GM19463 (cell line): ENCODE data around the gene MFSD12.
A peak's percentile ranks its signal among the peaks of the same experiment; 100 is the strongest.

Source experiments
- ATAC-seq: cut with Tn5 transposase; IDR thresholded peaks from one replicate; pipeline ENCODE4 v1.9.1; 2021; ENCODE audit warnings: mild to moderate bottlenecking, moderate library complexity; ENCODE audit not compliant: unreplicated experiment

The MFSD12 gene

GRCh38 chr19:3557461-3558248 lies at the start of gene MFSD12:
Gene MFSD12 (minus strand): TSS chr19:3557586. CDS start chr19:3557403, 183 bp downstream.
- peak; percentile 83 for ATAC-seq

DNA sequence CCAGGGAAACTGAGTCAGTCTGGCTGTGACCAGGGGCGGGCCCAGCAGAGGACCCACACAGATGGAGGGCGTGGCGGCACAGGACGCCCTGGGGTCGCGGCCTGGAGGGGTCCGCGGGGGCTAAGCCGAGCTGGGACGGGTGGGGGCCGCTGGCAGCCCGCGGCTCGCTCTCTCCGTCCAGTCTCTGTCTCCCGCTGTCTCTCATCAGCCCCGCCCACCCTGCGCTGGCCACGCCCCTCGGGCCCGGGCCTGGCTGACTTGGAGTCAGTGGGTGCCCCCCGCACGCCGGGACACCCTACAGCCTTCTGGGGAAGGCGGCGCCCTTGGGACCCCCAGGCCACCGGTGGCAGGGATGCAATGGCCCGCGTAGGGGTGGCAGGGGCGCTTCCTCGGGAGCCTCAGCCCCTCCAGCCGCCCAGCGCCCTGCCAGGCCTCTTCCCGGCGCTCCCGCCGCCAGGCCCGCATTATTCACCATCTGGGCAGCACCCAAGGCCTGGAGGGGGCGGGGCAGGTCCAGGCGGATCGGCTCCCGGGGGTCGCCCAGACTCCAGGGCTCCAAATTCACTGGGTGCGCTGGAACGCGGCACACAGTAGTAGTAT lies 49.4 kb upstream of the MFSD12 start, which contains the start of gene TBXA2R:
TSS of gene TBXA2R (minus strand) at position 186 of the 600 bp plus-strand sequence. CDS start 6,241 bp downstream, outside the sequence.
- no peak for ATAC-seq

- no peak for ATAC-seq
Observed at GRCh38 chr19:3606174-3606689, 48.8 kb upstream of the MFSD12 start.

DNA sequence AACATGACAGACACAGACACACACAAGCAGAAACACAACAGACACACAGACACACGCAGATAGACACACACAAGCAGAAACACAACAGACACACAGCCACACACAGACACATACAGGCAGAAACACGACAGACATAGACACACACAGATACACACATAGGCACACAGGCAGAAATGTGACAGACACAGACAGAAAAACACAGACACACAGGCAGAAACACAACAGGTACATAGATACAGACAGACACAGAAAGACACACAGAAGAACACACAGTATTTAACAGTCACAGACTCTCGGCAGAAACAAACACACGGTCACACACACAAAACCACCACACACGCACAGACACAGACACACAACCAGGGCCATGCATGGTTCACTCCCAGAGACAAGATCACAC lies 48.4 kb upstream of the MFSD12 start:
- no peak for ATAC-seq

- ATAC-seq, result no peak
Observed at GRCh38 chr19:3605361-3605760, 48.0 kb upstream of the MFSD12 start.

- no peak for ATAC-seq
Observed at GRCh38 chr19:3604987-3605343, 47.6 kb upstream of the MFSD12 start.

GRCh38 chr19:3604227-3604986 lies 47.0 kb upstream of the MFSD12 start:
- ATAC-seq, result no peak

- no peak for ATAC-seq
Observed at GRCh38 chr19:3603121-3603811, 45.9 kb upstream of the MFSD12 start.

DNA sequence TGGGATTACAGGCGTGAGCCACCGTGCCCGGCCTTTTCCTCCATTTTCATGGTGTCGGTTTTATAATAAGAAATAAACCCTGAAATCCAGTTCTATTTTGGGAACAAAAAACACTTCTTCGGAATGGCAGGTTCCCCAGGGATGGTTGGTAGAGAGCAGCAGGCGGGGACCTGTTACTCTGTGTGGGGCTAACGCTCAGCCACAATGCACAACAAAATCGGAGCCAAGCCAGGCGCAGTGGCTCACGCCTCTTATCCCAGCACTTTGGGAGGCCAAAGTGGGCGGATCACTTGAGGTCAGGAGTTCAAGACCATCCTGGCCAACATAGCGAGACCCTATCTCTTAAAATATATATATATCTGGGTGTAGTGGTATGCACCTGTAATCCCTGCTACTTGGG lies 43.6 kb upstream of the MFSD12 start:
- ATAC-seq, result no peak

GRCh38 chr19:3599776-3600187 lies 42.4 kb upstream of the MFSD12 start:
- no peak for ATAC-seq

GRCh38 chr19:3595521-3596061 lies 38.2 kb upstream of the MFSD12 start:
- ATAC-seq, result no peak

DNA sequence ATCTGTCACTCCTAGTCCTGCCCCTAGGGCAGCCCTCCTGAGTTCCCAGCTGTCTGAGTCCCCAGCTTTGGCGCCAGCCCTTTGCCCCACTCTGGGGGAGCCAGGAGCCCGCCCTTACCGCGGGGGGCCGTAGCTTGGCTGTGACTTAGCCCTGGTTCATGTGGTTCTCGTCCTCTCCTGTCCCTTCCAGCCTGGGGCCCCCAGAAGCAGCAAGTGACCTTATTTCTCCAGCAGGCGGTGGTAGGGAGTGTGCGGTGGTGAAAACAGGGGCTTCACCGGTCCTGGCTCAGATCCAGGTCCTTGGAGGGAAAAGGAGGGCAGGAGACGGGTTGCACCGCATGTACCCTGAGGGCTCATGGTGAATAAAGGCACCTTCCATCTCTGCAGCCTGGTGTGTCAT lies 35.8 kb upstream of the MFSD12 start:
- no peak for ATAC-seq

GRCh38 chr19:3591876-3592613 lies 34.7 kb upstream of the MFSD12 start:
- ATAC-seq, result no peak

DNA sequence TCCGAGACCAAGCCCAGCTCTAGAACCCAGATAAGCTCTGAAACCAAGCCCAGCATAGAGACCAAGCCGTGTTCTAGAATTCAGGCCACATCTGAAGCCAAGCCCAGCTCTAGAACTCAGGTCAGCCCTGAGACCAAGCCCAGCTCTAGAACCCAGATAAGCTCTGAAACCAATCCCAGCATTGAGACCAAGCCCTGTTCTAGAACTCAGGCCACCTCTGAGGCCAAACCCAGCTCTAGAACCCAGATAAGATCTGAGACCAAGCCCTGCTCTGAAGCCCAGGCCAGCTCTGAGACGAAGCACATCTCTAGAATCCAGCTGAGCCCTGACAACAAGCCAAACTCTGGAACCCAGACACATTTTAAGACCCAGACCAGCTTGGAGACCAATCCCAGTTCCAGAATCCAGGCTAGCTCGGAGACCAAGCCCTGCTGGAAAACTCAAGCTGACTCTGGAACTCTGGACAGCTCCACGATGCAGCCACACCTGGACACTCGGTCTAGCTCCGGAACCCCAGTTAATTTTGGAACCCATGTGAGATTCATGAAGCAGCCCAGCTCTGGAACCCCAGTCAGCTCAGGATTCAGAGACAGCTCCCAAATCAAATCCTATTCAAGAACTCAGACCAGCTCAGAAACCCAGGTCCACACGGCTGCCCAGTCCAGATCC lies 33.7 kb upstream of the MFSD12 start:
- ATAC-seq, result no peak

DNA sequence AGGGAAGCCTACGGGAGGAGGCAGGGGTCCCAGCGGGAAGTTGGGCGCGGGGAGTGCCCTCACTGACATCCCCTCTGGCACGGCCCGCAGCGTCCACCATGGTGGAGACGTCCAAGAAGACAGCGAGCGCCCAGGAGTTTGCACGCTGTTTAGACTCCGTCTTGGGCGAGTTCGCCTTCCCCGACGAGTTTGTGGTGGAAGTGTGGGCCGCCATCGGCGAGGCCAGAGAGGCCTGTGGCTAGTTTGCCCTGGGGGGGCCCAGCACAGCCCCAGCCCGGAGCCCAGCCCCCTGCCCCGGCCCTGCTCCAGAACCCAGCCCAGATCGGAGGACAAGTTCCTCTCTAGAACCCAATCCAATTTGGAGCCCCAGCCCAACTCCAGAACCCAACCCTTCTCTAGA lies 32.6 kb upstream of the MFSD12 start:
- no peak for ATAC-seq

DNA sequence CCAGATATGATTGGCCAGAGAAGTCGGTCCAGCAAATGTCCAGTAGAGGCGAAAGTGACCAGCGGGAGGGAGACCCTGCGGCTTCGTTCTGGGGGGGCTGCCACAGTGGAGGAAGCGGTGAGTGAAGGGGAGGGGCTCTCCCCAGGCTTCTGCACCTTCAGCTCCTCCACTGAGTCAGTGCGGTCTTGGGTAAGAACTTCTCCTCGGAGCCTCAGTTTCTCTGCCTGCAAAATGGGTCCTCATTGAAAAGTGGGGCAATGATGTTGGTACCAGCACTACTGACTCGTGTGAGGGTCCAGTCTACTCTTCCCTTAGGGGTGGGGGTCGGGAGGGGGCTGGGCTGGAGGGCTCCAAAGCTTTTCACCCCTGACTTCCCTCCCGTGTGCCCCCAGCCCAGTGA lies 32.1 kb upstream of the MFSD12 start:
- no peak for ATAC-seq

GRCh38 chr19:3586707-3587346 lies 29.4 kb upstream of the MFSD12 start:
- no peak for ATAC-seq

- ATAC-seq, result no peak
Observed at GRCh38 chr19:3586127-3586626, 28.8 kb upstream of the MFSD12 start.
